Common myeloid progenitor, CD34-positive (primary cell): ENCODE results near the gene CDH4.

Source experiments
- CTCF ChIA-PET: fragments of 350-600 bp; sonication (Branson Sonifier 250); formaldehyde crosslinking; loops from one replicate; lab custom pipeline; 2021; ENCODE audit warnings: antibody characterized with exemption; lab: Charles Lee
- POLR2A ChIA-PET: fragments of 350-600 bp; sonication (Branson Sonifier 250); formaldehyde crosslinking; loops from one replicate; lab custom pipeline; 2021; ENCODE audit warnings: antibody characterized with exemption; lab: Charles Lee
- DNase-seq, 3 donors: peaks; one replicate each; pipeline versions ENCODE4 v3.0.0 to v3.0.0-alpha.2; 2013
- H3K27ac ChIP-seq, 2 experiments: 1 replicate in 1 of 2; 2 replicates in 1 of 2; pipeline ENCODE4 v1.7.0; 2013; ENCODE audit warnings: inconsistent platforms in 2 of 2, low read length in 2 of 2, mild to moderate bottlenecking in 2 of 2, low read depth in 1 of 2, moderate library complexity in 1 of 2; ENCODE audit not compliant: severe bottlenecking in 2 of 2, insufficient read depth in 1 of 2, poor library complexity in 1 of 2
- H3K27me3 ChIP-seq, 5 experiments: replicated peaks in 2 of 5; 1 replicate in 3 of 5; 2 replicates in 2 of 5; pipeline versions ENCODE4 v1.6.1 to v1.7.0; 2013; ENCODE audit warnings: low read length in 4 of 5, mild to moderate bottlenecking in 2 of 5, moderate library complexity in 2 of 5, inconsistent platforms in 1 of 5; ENCODE audit not compliant: insufficient read depth in 5 of 5, control insufficient read depth in 4 of 5
- H3K36me3 ChIP-seq, 4 experiments: 1 replicate in 2 of 4; 2 replicates in 2 of 4; pipeline versions ENCODE4 v1.6.1 to v1.7.0; 2013; ENCODE audit warnings: low read length in 3 of 4, control low read depth in 1 of 4, mild to moderate bottlenecking in 1 of 4; ENCODE audit not compliant: control insufficient read depth in 4 of 4, insufficient read depth in 4 of 4
- H3K4me1 ChIP-seq, 4 experiments: 1 replicate in 3 of 4; 2 replicates in 1 of 4; pipeline versions ENCODE4 v1.6.1 to v1.7.1; 2013; ENCODE audit warnings: low read length in 3 of 4, mild to moderate bottlenecking in 3 of 4, control low read depth in 1 of 4, inconsistent platforms in 1 of 4, moderate library complexity in 1 of 4; ENCODE audit not compliant: control insufficient read depth in 4 of 4, insufficient read depth in 4 of 4; ENCODE audit errors: control extremely low read depth in 1 of 4
- H3K4me3 ChIP-seq, 7 experiments: 1 replicate in 4 of 7; 2 replicates in 3 of 7; pipeline versions ENCODE4 v1.5.1 to v1.7.0; 2013; ENCODE audit warnings: mild to moderate bottlenecking in 7 of 7, low read length in 6 of 7, moderate library complexity in 6 of 7, inconsistent platforms in 2 of 7, low read depth in 2 of 7, control low read depth in 1 of 7; ENCODE audit not compliant: insufficient read depth in 4 of 7, control insufficient read depth in 1 of 7; ENCODE audit errors: extremely low read depth in 1 of 7
- H3K9me3 ChIP-seq, 5 experiments: 1 replicate in 4 of 5; 2 replicates in 1 of 5; pipeline versions ENCODE4 v1.6.1 to v1.7.1; 2013; ENCODE audit warnings: low read length in 4 of 5, mild to moderate bottlenecking in 2 of 5, inconsistent platforms in 1 of 5, low read depth in 1 of 5, moderate library complexity in 1 of 5; ENCODE audit not compliant: control insufficient read depth in 4 of 5, insufficient read depth in 2 of 5; ENCODE audit errors: control extremely low read depth in 1 of 5
- WGBS: methylation state at CpG from one replicate; pipeline ENCODE4 v1.1.5; 2013; ENCODE audit not compliant: insufficient coverage; 5-methylcytosine and 5-hydroxymethylcytosine counted together

The CDH4 gene

DNA sequence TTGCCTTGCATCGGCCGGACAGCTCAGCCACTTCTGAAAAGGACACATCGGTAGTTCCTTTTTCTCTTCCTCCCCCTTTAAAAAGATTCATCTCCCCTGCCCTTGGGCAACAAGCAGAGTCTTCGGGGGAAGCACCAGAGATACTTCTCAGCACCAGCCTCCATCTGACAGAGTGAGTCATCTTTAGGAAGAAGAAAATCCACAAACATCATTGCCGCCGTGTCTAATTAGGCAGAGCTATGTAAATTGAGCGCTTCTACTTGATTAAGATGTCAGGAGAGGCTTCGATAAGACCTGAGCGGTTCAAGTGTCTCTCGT, 627.2 kb downstream of the CDH4 start:
- Histone ChIP-seq H3K9me3 (peaks cover 0 to 10% (median 0%) of the 10 kb centered on the region in 5 experiments), H3K27me3 (peaks cover 0 to 22% (median 0%) of the 10 kb centered on the region in 5 experiments), H3K27ac (no peak overlapping the region), H3K4me3 (no peak overlapping the region), H3K4me1 (no peaks in the 10 kb centered on the region), H3K36me3 (no peaks in the 10 kb centered on the region)
- 92% methylated on average over 10 of the region's 10 CpGs for whole genome bisulfite sequencing
- CTCF ChIA-PET: no interaction called here
- POLR2A ChIA-PET: no interaction called here
- no peak for DNase-seq

DNA sequence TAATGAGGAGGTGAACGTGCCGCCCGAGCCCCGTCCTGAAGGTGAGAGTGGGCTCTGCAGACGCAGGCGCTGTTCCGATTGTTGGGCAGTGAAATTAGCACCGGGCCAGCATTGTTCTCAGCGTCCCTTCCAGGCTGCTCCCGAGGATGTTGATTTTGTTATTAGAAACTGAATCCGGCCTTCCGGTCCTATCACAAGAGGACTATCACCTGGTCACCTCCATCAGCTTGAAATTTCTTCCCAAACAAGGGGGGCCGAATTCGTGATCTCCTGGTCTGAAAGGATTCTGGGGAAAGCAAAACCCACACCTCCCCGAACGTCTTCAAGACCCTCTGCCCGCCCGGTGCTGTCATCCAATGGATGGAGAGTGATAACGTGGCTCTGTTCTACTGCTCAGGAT, 627.6 kb downstream of the CDH4 start:
- no peak for DNase-seq
- peaks cover 0 to 10% (median 0%) of the 10 kb centered on the region in 5 experiments for H3K9me3 ChIP-seq
- WGBS: 95% methylated on average over 18 of the region's 19 CpGs
- ChIA-PET POLR2A (no interaction called here), CTCF (no interaction called here)
- H3K4me1 ChIP-seq: no peaks in the 10 kb centered on the region
- H3K27me3 ChIP-seq: peaks cover 0 to 23% (median 0%) of the 10 kb centered on the region in 5 experiments
- no peak overlapping the region for H3K4me3 ChIP-seq
- no peak overlapping the region for H3K27ac ChIP-seq
- no peaks in the 10 kb centered on the region for H3K36me3 ChIP-seq

DNA sequence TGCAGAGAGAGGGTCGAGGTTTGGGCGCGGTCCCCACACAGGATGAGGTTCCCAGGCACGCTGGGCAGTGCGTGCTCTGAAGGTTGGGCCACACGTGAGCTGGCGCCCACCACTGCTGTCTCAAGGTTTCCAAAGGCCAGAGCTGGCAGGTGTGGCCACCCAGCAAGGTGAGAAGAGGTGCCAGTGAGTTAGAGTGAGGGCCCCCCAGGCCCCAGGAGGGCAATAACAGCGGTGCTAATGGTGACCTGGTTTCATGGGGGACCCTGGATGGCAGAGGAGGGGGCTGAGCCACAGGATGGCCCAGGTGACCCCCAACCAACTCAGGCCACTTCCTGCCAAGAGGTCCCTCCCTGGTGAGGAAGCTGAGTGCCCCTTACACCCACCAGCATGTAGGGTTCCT, 628.6 kb downstream of the CDH4 start:
- peaks cover 0 to 23% (median 0%) of the 10 kb centered on the region in 5 experiments for H3K27me3 ChIP-seq
- H3K27ac ChIP-seq: no peak overlapping the region
- no peak for DNase-seq
- POLR2A ChIA-PET: interaction anchor here (0.6 kb wide), 1 partner anchor 354 kb away, joined by 4 read pairs; no protein-coding TSS in a partner anchor
- no peaks in the 10 kb centered on the region for H3K4me1 ChIP-seq
- no peak overlapping the region for H3K4me3 ChIP-seq
- no peaks in the 10 kb centered on the region for H3K36me3 ChIP-seq
- CTCF ChIA-PET: no interaction called here
- H3K9me3 ChIP-seq: peaks cover 0 to 7% (median 0%) of the 10 kb centered on the region in 5 experiments
- 94% methylated on average over 6 of the region's 8 CpGs for WGBS

DNA sequence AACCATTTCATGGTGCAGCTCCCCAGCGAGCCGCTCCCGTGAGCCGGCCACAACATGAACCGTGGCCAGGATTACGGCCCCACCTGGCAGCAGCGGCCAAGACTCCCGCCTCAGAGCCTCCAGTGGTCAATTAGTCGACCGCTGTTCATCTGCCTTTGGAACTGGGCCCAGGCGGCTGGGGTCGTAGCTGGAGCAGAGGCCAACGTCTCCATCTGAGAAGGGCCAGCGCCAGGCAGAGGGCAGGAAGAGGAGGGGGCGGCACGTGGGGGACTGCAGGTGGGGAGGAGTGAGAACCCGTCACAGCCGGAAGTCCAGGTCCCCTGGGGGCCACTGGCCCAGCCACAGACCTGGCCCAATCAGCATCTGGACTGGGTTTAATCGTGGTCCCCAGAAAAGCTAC, 629.4 kb downstream of the CDH4 start:
- ChIA-PET CTCF (no interaction called here), POLR2A (no interaction called here)
- Histone ChIP-seq H3K4me3 (no peak overlapping the region), H3K4me1 (no peaks in the 10 kb centered on the region), H3K36me3 (no peaks in the 10 kb centered on the region), H3K27ac (no peak overlapping the region), H3K27me3 (peaks cover 0 to 23% (median 0%) of the 10 kb centered on the region in 5 experiments), H3K9me3 (peaks cover 0 to 5% (median 0%) of the 10 kb centered on the region in 5 experiments)
- no peak for DNase-seq
- 88% methylated on average over 19 of the region's 19 CpGs for WGBS

DNA sequence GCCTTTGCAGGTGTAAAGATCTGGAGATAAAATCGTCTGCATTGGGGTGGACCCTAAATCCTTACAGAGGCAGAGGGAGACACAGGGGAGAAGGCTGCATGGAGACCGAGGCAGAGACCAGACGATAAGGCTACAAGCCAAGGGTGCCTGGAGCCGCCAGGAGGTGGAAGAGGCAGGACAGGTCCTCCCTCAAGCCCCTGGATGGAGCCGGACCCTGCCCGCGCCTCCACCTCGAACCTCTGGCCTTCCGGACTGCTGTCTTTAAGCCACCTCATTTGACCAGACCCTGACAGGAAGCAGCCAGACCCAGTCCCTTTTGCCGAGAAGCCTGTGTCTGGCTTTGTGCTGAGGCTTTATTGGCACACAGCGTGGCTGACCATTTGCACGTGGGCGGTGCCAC, 629.8 kb downstream of the CDH4 start:
- 92% methylated on average over 12 of the region's 13 CpGs for WGBS
- POLR2A ChIA-PET: no interaction called here
- no peak overlapping the region for H3K27ac ChIP-seq
- H3K27me3 ChIP-seq: peaks cover 0 to 23% (median 0%) of the 10 kb centered on the region in 5 experiments
- H3K36me3 ChIP-seq: no peaks in the 10 kb centered on the region
- CTCF ChIA-PET: no interaction called here
- DNase-seq: no peak
- H3K9me3 ChIP-seq: peaks cover 0 to 5% (median 0%) of the 10 kb centered on the region in 5 experiments
- H3K4me3 ChIP-seq: no peak overlapping the region
- no peaks in the 10 kb centered on the region for H3K4me1 ChIP-seq

GRCh38 chr20:61882716-61883615, 630.9 kb downstream of the CDH4 start:
- no peaks in the 10 kb centered on the region for H3K4me1 ChIP-seq
- WGBS: 71% methylated on average over 29 of the region's 32 CpGs
- ChIA-PET POLR2A (no interaction called here), CTCF (no interaction called here)
- H3K27me3 ChIP-seq: peaks cover 0 to 23% (median 0%) of the 10 kb centered on the region in 5 experiments
- no peak for DNase-seq
- H3K36me3 ChIP-seq: no peaks in the 10 kb centered on the region
- no peak overlapping the region for H3K27ac ChIP-seq
- H3K9me3 ChIP-seq: peaks cover 0 to 5% (median 0%) of the 10 kb centered on the region in 5 experiments
- H3K4me3 ChIP-seq: no peak overlapping the region

DNA sequence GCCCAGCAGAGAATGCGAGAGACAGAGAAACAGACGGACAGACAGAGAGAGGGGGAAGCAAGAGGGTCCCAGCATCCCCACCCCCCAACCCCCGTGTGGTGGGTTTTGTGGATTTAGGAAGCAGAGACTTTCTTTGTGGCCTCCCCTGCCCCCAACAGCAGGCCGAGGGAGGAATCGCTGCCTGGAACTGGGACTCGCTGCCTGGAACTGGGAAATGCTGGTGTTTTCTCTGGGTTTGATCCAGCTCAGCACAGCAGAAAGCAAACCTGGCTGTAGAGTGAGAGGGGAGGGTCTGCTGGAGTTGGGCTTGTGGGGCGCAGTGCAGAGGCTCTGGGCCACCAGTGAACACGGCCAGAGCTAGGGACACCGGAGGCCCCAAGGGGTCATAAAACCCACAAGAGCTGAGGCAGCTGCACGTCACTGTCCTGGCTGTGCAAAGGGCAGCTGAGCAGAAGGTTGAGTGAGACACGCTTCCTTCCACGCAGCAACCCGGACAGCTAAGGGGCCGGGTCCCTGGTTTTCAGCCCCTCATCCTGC, 631.9 kb downstream of the CDH4 start:
- ChIA-PET POLR2A (no interaction called here), CTCF (no interaction called here)
- Histone ChIP-seq H3K4me3 (no peak overlapping the region), H3K4me1 (no peaks in the 10 kb centered on the region), H3K36me3 (no peaks in the 10 kb centered on the region), H3K27ac (no peak overlapping the region), H3K9me3 (peaks cover 0 to 5% (median 0%) of the 10 kb centered on the region in 5 experiments), H3K27me3 (peaks cover 0 to 23% (median 0%) of the 10 kb centered on the region in 5 experiments)
- no peak for DNase-seq
- 87% methylated on average over 10 of the region's 14 CpGs for WGBS
